Ectodermal cell (in vitro differentiated cells): ENCODE measurements around the gene SNTG2.
"Not testable (repeated sequence)": the region's sequence is repeated elsewhere in the genome, so short reads cannot be mapped to it uniquely, and the experiment has no call there.

Source experiments
- H3K27ac ChIP-seq: 2 replicates; pipeline ENCODE4 v1.7.0; 2013; ENCODE audit warnings: mild to moderate bottlenecking, low read depth, low read length; ENCODE audit not compliant: insufficient read depth, poor library complexity, severe bottlenecking
- H3K27me3 ChIP-seq: 2 replicates; pipeline ENCODE4 v1.7.0; 2013; ENCODE audit warnings: mild to moderate bottlenecking, low read length; ENCODE audit not compliant: insufficient read depth, control insufficient read depth, poor library complexity, severe bottlenecking
- H3K36me3 ChIP-seq: one replicate; pipeline ENCODE4 v1.7.0; 2013; ENCODE audit warnings: low read length; ENCODE audit not compliant: control insufficient read depth, insufficient read depth
- H3K4me1 ChIP-seq: one replicate; pipeline ENCODE4 v1.7.0; 2013; ENCODE audit warnings: low read length; ENCODE audit not compliant: control insufficient read depth, insufficient read depth
- H3K4me3 ChIP-seq: 2 replicates; pipeline ENCODE4 v1.7.0; 2013; ENCODE audit warnings: low read depth, low read length, control low read depth; ENCODE audit not compliant: insufficient read depth
- H3K9me3 ChIP-seq: 2 replicates; pipeline ENCODE4 v1.7.0; 2013; ENCODE audit warnings: mild to moderate bottlenecking, low read length, moderate library complexity; ENCODE audit not compliant: control insufficient read depth
- WGBS, 2 experiments: methylation state at CpG; one replicate each; pipeline ENCODE4 v1.1.7; 2013; ENCODE audit warnings: missing lambda C conversion rate in 2 of 2; 5-methylcytosine and 5-hydroxymethylcytosine counted together

SNTG2 gene

GRCh38 chr2:1079873-1080799, 129.5 kb downstream of the SNTG2 start:
- no peaks in the 10 kb centered on the region for H3K36me3 ChIP-seq
- H3K4me3 ChIP-seq: no peak overlapping the region
- no peaks in the 10 kb centered on the region for H3K27me3 ChIP-seq
- 88% methylated on average over 15 of the region's 15 CpGs for WGBS, 2 experiments
- no peaks in the 10 kb centered on the region for H3K9me3 ChIP-seq
- peaks cover 16% of the 10 kb centered on the region for H3K4me1 ChIP-seq
- no peak overlapping the region for H3K27ac ChIP-seq

GRCh38 chr2:1081451-1082225, 131.0 kb downstream of the SNTG2 start:
- 94 to 95% methylated on average over 14 of the region's 14 CpGs for WGBS, 2 experiments

GRCh38 chr2:1082456-1083205, 132.0 kb downstream of the SNTG2 start:
- WGBS, 2 experiments: 77 to 87% methylated on average over 16 to 17 of the region's 17 CpGs
- no peaks in the 10 kb centered on the region for H3K27me3 ChIP-seq

More at GRCh38 chr2:1081451-1082225, 131.0 kb downstream of the SNTG2 start:
- Histone ChIP-seq H3K4me3 (no peak overlapping the region), H3K9me3 (no peaks in the 10 kb centered on the region), H3K27ac (no peak overlapping the region), H3K4me1 (peaks cover 16% of the 10 kb centered on the region), H3K36me3 (no peaks in the 10 kb centered on the region), H3K27me3 (no peaks in the 10 kb centered on the region)

GRCh38 chr2:1088192-1088860, 137.7 kb downstream of the SNTG2 start:
- no peak overlapping the region for H3K4me3 ChIP-seq
- H3K36me3 ChIP-seq: no peaks in the 10 kb centered on the region
- H3K4me1 ChIP-seq: no peaks in the 10 kb centered on the region
- H3K27ac ChIP-seq: no peak overlapping the region
- H3K27me3 ChIP-seq: no peaks in the 10 kb centered on the region
- H3K9me3 ChIP-seq: no peaks in the 10 kb centered on the region
- WGBS, 2 experiments: 90 to 92% methylated on average over 6 of the region's 6 CpGs

More at GRCh38 chr2:1082456-1083205, 132.0 kb downstream of the SNTG2 start:
- Histone ChIP-seq H3K4me3 (no peak overlapping the region), H3K4me1 (peaks cover 16% of the 10 kb centered on the region), H3K27ac (no peak overlapping the region), H3K36me3 (no peaks in the 10 kb centered on the region), H3K9me3 (no peaks in the 10 kb centered on the region)

- H3K4me3 ChIP-seq: no peak overlapping the region
- H3K36me3 ChIP-seq: no peaks in the 10 kb centered on the region
- H3K27ac ChIP-seq: no peak overlapping the region
- no peaks in the 10 kb centered on the region for H3K9me3 ChIP-seq
- no peaks in the 10 kb centered on the region for H3K4me1 ChIP-seq
- WGBS, 2 experiments: 90 to 97% methylated on average over 2 to 4 of the region's 4 CpGs
- H3K27me3 ChIP-seq: no peaks in the 10 kb centered on the region
Observed at GRCh38 chr2:1088940-1089339, 138.3 kb downstream of the SNTG2 start.

- whole genome bisulfite sequencing, 2 experiments: 74 to 89% methylated on average over 2 to 4 of the region's 5 CpGs
- Histone ChIP-seq H3K27ac (no peak overlapping the region), H3K27me3 (no peaks in the 10 kb centered on the region)
Observed at GRCh38 chr2:1091895-1092585, 141.4 kb downstream of the SNTG2 start.

GRCh38 chr2:1093668-1094067, 143.0 kb downstream of the SNTG2 start:
- H3K36me3 ChIP-seq: not testable (repeated sequence)

More at GRCh38 chr2:1091895-1092585, 141.4 kb downstream of the SNTG2 start:
- Histone ChIP-seq H3K4me3 (no peak overlapping the region), H3K36me3 (no peaks in the 10 kb centered on the region), H3K4me1 (peaks cover under 1% of the 10 kb centered on the region), H3K9me3 (no peaks in the 10 kb centered on the region)

GRCh38 chr2:1097101-1097500, 146.5 kb downstream of the SNTG2 start:
- Histone ChIP-seq H3K36me3 (no peaks in the 10 kb centered on the region), H3K27me3 (no peaks in the 10 kb centered on the region), H3K27ac (no peak overlapping the region), H3K4me1 (peaks cover 9% of the 10 kb centered on the region), H3K4me3 (no peak overlapping the region), H3K9me3 (no peaks in the 10 kb centered on the region)
- 81 to 82% methylated on average over 8 of the region's 8 CpGs for WGBS, 2 experiments

More at GRCh38 chr2:1093668-1094067, 143.0 kb downstream of the SNTG2 start:
- H3K27ac ChIP-seq, H3K4me3 ChIP-seq, H3K27me3 ChIP-seq, H3K9me3 ChIP-seq, H3K4me1 ChIP-seq: not testable (repeated sequence)
- WGBS, 2 experiments: 86 to 91% methylated on average over 6 of the region's 6 CpGs

GRCh38 chr2:1099418-1099817, 148.8 kb downstream of the SNTG2 start:
- H3K27me3 ChIP-seq: no peaks in the 10 kb centered on the region
- H3K36me3 ChIP-seq: no peaks in the 10 kb centered on the region
- no peak overlapping the region for H3K27ac ChIP-seq
- no peaks in the 10 kb centered on the region for H3K9me3 ChIP-seq
- H3K4me3 ChIP-seq: no peak overlapping the region
- WGBS, 2 experiments: 72 to 83% methylated on average over 2 of the region's 2 CpGs
- H3K4me1 ChIP-seq: peaks cover 11% of the 10 kb centered on the region
